Measurements from ENCODE around the gene PDE4B.
"Not testable (repeated sequence)": the region's sequence is repeated elsewhere in the genome, so short reads cannot be mapped to it uniquely, and the experiment has no call there.

The PDE4B gene

DNA sequence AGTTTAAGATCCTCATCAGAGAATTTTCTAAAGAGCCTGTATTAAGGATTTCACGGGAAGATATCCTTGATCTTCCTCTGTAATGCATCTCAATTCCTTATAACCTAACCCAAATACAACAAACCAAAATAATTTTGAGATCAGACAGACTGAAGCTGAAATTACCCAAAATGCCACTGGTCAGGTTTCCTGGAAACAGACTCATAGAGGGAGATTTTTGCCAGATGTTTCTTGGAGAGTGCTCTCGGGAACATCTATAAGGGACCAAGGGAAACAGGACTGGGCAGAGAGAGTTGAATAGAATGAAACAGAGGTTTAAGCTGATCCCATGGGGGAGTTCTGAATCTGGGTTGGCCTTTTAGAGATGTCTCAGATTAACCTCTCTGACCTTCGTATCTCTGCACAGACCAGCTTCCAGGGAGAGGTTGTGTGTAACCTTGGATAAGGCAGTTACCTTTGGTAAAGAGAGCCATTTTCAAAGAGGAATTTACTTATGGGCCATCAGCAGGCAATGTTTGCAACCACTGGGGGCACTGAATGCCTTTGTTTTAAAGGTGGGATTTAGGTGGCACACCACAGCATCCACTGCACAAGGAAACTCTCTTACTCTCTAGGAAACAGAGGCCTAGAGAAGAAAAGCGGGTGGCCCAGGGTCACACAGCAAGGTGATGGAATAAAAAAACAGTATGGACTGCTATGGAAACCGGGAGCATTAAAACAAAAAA is 610.5 kb downstream of the PDE4B start:
- no peak for DNase-seq

DNA sequence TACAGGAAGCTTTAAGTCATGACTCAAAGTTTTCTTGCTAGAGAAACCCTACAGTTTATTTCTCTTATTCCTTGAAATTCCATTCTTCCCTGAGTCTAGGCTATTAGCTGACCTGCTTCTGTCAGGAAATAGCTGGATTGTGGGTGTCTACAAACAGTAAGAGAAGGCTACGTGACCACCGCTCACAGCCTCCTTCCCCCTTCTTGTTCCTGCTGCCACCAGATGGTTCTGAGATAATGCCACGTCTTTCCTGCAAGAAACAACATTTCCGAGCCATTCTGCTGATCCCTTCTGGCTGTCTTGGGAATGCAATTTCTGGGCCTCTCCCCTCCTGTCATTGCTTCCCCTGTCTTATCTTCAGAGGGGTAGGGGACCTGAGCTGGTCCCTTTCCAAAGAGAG is 612.4 kb downstream of the PDE4B start:
- no peak for DNase-seq

DNA sequence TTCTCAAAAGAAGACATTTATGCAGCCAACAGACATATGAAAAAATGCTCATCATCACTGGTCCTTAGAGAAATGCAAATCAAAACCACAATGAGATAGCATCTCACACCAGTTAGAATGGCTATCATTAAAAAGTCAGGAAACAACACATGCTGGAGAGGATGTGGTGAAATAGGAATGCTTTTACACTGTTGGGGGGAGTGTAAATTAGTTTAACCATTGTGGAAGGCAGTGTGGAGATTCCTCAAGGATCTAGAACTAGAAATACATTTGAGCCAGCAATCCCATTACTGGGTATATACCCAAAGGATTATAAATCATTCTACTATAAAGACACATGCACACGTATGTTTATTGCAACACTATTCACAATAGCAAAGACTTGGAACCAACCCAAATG is 618.8 kb downstream of the PDE4B start:
- DNase-seq = not testable (repeated sequence)

DNA sequence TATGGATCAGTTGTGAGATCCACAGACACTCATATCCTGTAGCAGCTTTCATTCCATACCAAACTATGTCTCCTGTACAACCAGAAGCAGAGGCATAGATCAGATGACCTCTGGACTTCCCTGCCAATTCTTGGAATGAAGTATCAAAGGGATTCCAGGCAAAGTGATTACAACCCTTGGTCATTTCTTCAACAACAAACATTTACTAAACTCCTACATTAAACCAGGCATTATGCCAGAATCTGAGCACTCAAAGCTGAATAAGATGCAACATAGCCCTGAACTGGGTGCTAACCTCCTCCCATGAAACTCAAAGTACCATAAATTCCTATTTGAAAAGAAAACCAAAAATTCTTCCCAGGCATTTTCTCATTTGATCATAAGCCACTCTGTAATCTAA is 620.0 kb downstream of the PDE4B start:
- DNase-seq = no peak

DNA sequence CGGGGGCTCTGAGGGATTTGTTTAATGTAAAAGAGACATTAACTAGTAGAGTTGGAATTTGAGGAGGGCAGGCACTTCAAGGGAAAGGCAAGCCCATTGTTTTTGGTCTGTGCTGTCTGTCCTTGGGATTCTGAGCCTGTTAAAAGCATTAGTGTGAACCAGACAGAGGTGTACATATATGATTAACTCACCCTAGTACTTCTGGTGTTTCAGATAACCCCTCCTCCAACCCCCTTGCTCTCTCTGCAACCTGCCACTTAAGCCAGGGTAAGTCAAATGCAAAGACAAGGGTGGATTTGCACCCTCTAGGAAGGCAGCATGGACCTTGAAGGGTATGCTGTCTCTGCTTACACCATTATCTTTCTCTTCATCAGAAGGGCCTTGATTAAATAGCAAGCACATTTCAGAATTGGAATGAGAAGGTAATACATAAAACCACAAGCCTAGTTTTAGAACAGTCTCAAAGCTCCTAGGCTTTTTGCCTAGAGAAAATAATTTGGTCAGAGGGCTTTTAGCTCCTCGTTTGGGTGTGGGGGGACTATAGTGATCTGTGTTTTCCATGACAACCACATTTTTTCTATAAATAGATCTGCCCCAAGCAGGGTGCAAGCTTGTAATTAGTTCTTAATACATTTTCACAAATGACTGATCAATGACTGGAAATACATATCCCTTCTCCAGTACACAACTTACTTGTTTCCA is 620.6 kb downstream of the PDE4B start:
- no peak for DNase-seq

DNA sequence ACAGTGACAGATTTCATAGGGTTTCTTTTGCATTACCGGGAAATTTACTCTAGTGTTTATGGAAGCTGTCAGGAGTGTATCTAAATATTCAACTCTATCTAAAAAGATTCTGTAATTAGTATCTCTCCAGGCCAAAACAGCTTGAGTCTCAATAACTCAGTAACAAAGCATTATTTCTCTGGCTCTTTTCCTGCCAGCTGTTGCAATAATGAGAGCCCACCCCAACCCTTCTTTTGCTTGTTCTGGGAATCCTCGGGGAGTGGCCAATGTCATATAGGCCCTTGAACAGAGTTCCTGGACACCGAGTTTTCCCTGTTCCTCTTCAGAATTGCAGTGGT is 621.1 kb downstream of the PDE4B start:
- no peak for DNase-seq

DNA sequence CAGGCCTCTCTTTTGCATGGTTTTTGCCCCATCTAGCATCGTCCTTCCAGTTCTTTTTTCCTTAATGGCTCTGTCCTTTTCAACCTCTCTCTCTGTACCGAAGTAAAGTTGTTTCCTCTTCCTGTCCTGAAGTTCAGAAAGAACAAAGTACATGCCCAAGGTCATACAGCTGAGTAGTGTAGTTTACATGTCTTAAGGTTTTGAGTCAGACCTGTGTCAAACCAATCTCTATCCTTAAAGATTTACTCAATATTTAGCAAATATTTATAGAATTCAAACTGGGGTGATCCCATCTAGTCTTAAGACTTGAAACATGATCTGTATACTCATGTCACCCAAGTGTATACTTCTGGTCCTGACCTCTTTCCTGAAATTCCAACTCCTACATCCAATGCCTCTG is 622.6 kb downstream of the PDE4B start:
- no peak for DNase-seq

DNA sequence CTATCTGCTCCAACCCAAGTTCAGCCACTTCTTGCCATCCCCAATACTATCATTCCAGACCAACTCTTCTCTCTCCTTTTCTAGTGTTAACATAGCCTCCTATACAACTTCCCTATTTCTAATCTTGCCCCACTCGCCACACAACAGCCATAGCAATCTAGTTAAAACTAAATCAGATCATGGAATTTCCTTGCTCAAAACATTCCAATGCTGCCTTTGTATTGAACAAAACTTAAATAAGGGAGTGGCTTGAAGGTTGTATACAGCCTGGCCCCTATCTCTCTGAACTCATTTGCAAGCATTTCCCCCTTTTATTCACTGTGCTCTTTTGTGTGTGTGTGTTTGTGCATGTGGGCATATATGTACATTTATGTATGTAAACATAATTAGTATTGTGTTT is 623.2 kb downstream of the PDE4B start:
- no peak for DNase-seq

DNA sequence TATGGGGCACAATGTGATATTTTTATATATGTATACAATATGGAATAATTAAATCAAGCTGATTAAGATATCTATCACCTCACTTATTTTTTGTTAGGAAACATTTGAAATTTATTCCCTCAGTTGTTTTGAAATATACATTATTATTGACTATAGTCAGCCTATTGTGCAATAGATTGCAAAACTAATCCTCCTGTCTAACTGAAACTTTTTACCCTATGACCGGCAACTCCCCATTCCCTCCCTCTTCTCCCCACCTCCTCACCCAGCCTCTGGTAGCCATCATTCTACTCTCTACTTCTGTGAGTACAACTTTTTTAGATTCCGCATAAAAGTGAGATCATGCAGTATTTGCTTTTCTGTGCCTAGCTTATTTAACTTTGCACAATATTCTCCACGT is 623.6 kb downstream of the PDE4B start:
- no peak for DNase-seq

DNA sequence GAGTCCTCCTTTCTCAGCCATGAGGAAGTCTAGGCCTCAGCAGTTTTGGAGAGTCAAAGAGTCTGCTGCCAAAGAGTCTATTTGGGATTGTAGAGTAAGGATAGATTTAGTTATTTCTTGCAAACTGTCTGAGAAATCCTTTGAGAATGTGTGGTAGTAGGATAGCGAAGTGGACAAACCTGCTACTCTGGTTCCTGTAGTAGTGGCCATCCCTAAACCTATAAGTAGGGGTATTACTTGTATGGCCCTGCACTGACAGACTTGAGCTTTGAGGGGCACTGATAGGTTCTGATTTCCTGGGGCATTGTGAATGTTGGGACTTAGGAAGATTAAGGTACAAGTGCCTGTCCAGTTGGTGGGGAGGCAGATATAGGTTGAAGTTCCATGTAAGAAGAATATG is 625.3 kb downstream of the PDE4B start:
- no peak for DNase-seq

DNA sequence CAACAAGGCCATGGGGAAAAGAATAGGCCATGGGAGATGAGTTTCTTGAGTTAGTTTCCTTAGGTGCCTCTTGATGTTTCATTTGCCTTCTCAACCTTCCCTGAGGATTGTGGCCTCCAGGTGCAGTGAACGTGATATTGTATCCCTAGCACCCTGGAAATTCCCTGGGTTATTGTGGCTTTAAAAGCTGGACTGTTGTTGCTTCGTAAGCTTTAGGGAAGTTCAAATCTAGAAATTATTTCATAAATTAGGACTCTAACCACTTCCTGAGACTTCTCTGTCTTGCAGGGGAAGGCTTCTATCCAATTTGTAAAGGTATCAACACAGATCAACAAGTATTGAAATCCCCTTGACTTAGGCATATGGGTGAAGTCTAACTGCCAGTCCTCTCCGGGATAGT is 627.5 kb downstream of the PDE4B start:
- DNase-seq = not testable (repeated sequence)

DNA sequence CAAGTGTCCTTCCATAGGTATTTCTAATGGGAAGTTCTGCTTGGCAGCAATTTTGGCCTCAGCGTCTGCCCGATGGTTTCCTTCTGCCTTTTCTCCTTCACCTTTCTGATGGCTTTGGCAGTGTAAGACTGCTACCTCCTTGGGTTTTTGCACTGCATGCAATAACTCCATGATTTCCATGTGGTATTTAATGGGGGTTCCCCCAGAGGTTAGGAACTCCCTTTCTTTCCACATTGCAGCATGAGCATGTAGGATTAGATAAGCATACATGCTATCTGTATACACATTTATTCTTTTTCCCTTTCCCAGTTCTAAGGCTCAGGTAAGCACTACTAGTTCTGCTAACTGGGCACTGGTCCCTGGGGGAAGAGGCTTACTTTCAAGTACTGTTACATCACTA is 628.2 kb downstream of the PDE4B start:
- not testable (repeated sequence) for DNase-seq

DNA sequence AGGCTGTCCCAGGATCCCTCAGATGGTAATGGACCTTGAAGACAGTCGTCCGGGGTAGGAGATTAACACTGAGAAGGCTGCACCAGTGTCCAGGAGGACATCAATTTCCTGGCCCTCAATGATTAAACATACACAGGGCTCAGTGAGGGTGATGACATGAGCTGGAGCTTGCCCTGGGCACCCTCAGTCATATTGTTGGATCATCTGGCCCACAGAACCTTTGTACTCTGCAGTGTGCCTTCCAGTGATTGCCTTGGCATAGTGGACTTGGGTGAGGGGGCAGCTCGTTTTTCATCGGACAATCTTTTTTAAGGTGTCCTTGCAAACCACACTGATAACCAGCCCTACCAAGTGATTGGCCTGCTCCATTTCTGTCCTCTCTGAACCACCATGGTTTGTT is 630.1 kb downstream of the PDE4B start:
- DNase-seq = no peak
